Measurements from ENCODE around the gene PCSK9.

The PCSK9 gene

GRCh38 chr1:55060133-55060999 is 21.0 kb downstream of the PCSK9 start:
- DNase-seq = peak; percentile 40

- DNase-seq = no peak
Observed at GRCh38 chr1:55061000-55061705, 21.8 kb downstream of the PCSK9 start.

- no peak for DNase-seq
Observed at GRCh38 chr1:55061706-55062321, 22.5 kb downstream of the PCSK9 start.

GRCh38 chr1:55062801-55063576 is 23.6 kb downstream of the PCSK9 start:
- DNase-seq = no peak

- no peak for DNase-seq
Observed at GRCh38 chr1:55063577-55063942, 24.2 kb downstream of the PCSK9 start.

GRCh38 chr1:55064071-55064581 is 24.8 kb downstream of the PCSK9 start:
- DNase-seq = no peak

- peak; percentile 17 for DNase-seq
Observed at GRCh38 chr1:55064861-55065263, 25.5 kb downstream of the PCSK9 start.

- DNase-seq = no peak
Observed at GRCh38 chr1:55065648-55066047, 26.3 kb downstream of the PCSK9 start.

GRCh38 chr1:55067022-55067778 is 27.9 kb downstream of the PCSK9 start:
- DNase-seq = no peak

GRCh38 chr1:55067914-55068313 is 28.6 kb downstream of the PCSK9 start:
- DNase-seq = no peak

- DNase-seq = no peak
Observed at GRCh38 chr1:55068638-55069037, 29.3 kb downstream of the PCSK9 start.

GRCh38 chr1:55069280-55069679 is 29.9 kb downstream of the PCSK9 start:
- DNase-seq = no peak

GRCh38 chr1:55070293-55071164 is 31.2 kb downstream of the PCSK9 start:
- DNase-seq = no peak

- DNase-seq = peak; percentile 55
Observed at GRCh38 chr1:55071477-55071876, 32.1 kb downstream of the PCSK9 start.

- DNase-seq = no peak
Observed at GRCh38 chr1:55073187-55073916, 34.0 kb downstream of the PCSK9 start.

- no peak for DNase-seq
Observed at GRCh38 chr1:55074455-55074854, 35.1 kb downstream of the PCSK9 start.

GRCh38 chr1:55076356-55076755 is 37.0 kb downstream of the PCSK9 start:
- no peak for DNase-seq

- DNase-seq = no peak
Observed at GRCh38 chr1:55078470-55078869, 39.1 kb downstream of the PCSK9 start.

GRCh38 chr1:55079651-55080050 is 40.3 kb downstream of the PCSK9 start:
- no peak for DNase-seq
